Measurements from ENCODE around the gene SNAP91. TPM values are rescaled to one million over a fixed set of nuclear protein-coding genes. Genes with fewer than 3 reads are reported as not detected.

SNAP91 gene
- total RNA-seq, 1 donor from 2014 or later: 3.4 TPM

- H3K9me3 Mint-ChIP-seq: no peaks in the 10 kb centered on the region
- Histone ChIP-seq H2AFZ (replicated peaks) (peak overlapping the region; percentile 70), H3K9me3 (ENCODE audit: low read depth) (no peaks in the 10 kb centered on the region), H3K79me2 (ENCODE audit: low read depth) (no peaks in the 10 kb centered on the region), H3K27ac (no peak overlapping the region), H3F3A (ENCODE audit: low read depth) (no peaks in the 10 kb centered on the region), H3K4me1 (no peaks in the 10 kb centered on the region), H3K4me3 (no peak overlapping the region), H3K27me3 (no peaks in the 10 kb centered on the region), H3K9ac (no peak overlapping the region), H3K36me3 (no peaks in the 10 kb centered on the region), H3K4me2 (no peak overlapping the region), H4K20me1 (ENCODE audit: low read depth) (no peaks in the 10 kb centered on the region)
- H3K36me3 Mint-ChIP-seq: no peaks in the 10 kb centered on the region
- no peak overlapping the region for H3K27ac Mint-ChIP-seq
- DNase-seq (ENCODE audit: low spot score): peak; percentile 71
- no peaks in the 10 kb centered on the region for H3K4me1 Mint-ChIP-seq
- TF ChIP-seq, protein P1, sequence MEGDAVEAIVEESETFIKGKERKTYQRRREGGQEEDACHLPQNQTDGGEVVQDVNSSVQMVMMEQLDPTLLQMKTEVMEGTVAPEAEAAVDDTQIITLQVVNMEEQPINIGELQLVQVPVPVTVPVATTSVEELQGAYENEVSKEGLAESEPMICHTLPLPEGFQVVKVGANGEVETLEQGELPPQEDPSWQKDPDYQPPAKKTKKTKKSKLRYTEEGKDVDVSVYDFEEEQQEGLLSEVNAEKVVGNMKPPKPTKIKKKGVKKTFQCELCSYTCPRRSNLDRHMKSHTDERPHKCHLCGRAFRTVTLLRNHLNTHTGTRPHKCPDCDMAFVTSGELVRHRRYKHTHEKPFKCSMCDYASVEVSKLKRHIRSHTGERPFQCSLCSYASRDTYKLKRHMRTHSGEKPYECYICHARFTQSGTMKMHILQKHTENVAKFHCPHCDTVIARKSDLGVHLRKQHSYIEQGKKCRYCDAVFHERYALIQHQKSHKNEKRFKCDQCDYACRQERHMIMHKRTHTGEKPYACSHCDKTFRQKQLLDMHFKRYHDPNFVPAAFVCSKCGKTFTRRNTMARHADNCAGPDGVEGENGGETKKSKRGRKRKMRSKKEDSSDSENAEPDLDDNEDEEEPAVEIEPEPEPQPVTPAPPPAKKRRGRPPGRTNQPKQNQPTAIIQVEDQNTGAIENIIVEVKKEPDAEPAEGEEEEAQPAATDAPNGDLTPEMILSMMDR (IDR thresholded peaks at IDR 0.05): peak; percentile 83
- TF ChIP-seq EZH2 (IDR thresholded peaks at IDR 0.05): no peak
- no peak overlapping the region for H3K4me3 Mint-ChIP-seq
- no peaks in the 10 kb centered on the region for H3K27me3 Mint-ChIP-seq (ENCODE audit: insufficient read depth, low read depth)
Measured at GRCh38 chr6:83615025-83615999, 93.6 kb downstream of the SNAP91 start.

DNA sequence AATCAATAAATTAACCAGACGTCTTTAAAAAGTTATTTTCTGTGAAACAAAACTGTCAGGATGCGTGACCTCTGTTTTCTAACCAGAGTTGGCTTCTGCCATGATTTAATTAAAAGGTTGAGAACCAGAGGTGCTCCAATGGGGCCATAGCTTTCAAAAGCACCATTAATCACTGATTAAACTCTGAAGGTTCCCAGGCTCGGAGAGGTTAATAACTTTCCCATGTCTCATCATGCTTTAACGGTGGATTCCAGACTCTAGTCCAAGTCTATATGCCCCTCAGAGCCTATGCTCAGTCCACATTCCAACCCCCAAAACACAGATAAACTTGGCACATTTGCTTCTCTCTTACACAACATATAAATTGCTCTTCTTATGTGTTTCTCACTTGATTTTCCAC is 95.5 kb downstream of the SNAP91 start:
- no peaks in the 10 kb centered on the region for H3K36me3 ChIP-seq
- H3K4me1 Mint-ChIP-seq: no peaks in the 10 kb centered on the region
- H3K27ac ChIP-seq: no peak overlapping the region
- no peaks in the 10 kb centered on the region for H3K4me1 ChIP-seq
- H4K20me1 ChIP-seq (ENCODE audit: low read depth): no peaks in the 10 kb centered on the region
- no peak for TF ChIP-seq EZH2phosphoT487 (IDR thresholded peaks at IDR 0.05)
- TF ChIP-seq EZH2 (IDR thresholded peaks at IDR 0.05): no peak
- TF ChIP-seq, protein P1 (IDR thresholded peaks at IDR 0.05): no peak
- no peaks in the 10 kb centered on the region for H3K27me3 Mint-ChIP-seq (ENCODE audit: insufficient read depth, low read depth)
- no peak overlapping the region for H3K4me2 ChIP-seq
- H3K79me2 ChIP-seq (ENCODE audit: low read depth): no peaks in the 10 kb centered on the region
- DNase-seq (ENCODE audit: low spot score): no peak
- H2AFZ ChIP-seq (replicated peaks): no peak overlapping the region
- no peaks in the 10 kb centered on the region for H3K27me3 ChIP-seq
- H3F3A ChIP-seq (ENCODE audit: low read depth): no peaks in the 10 kb centered on the region
- H3K9me3 ChIP-seq (ENCODE audit: low read depth): no peaks in the 10 kb centered on the region
- H3K9ac ChIP-seq: no peak overlapping the region
- H3K36me3 Mint-ChIP-seq: no peaks in the 10 kb centered on the region
- no peak overlapping the region for H3K4me3 Mint-ChIP-seq
- no peak overlapping the region for H3K4me3 ChIP-seq
- H3K27ac Mint-ChIP-seq: no peak overlapping the region
- no peaks in the 10 kb centered on the region for H3K9me3 Mint-ChIP-seq

- no peaks in the 10 kb centered on the region for H3K4me1 Mint-ChIP-seq
Measured at GRCh38 chr6:83609248-83609647, 99.7 kb downstream of the SNAP91 start.

More at GRCh38 chr6:83609248-83609647, 99.7 kb downstream of the SNAP91 start:
- Histone ChIP-seq H3K4me2 (no peak overlapping the region), H3K9me3 (ENCODE audit: low read depth) (no peaks in the 10 kb centered on the region), H3K9ac (no peak overlapping the region), H3K4me3 (no peak overlapping the region), H4K20me1 (ENCODE audit: low read depth) (no peaks in the 10 kb centered on the region), H3K27ac (no peak overlapping the region), H3K27me3 (no peaks in the 10 kb centered on the region), H3K79me2 (ENCODE audit: low read depth) (no peaks in the 10 kb centered on the region), H3K4me1 (no peaks in the 10 kb centered on the region), H3F3A (ENCODE audit: low read depth) (no peaks in the 10 kb centered on the region), H3K36me3 (no peaks in the 10 kb centered on the region), H2AFZ (replicated peaks) (no peak overlapping the region)
- Mint-ChIP-seq H3K4me3 (no peak overlapping the region), H3K27ac (no peak overlapping the region), H3K36me3 (no peaks in the 10 kb centered on the region), H3K27me3 (ENCODE audit: insufficient read depth, low read depth) (no peaks in the 10 kb centered on the region), H3K9me3 (no peaks in the 10 kb centered on the region)
- TF ChIP-seq EZH2phosphoT487 (IDR thresholded peaks at IDR 0.05) (no peak), EZH2 (IDR thresholded peaks at IDR 0.05) (no peak)
- TF ChIP-seq, protein P1 (IDR thresholded peaks at IDR 0.05): no peak
- DNase-seq (ENCODE audit: low spot score): no peak

Data from neural progenitor cell (in vitro differentiated cells).